ENCODE measurements around the gene AVP. TPM values are rescaled to one million over a fixed set of nuclear protein-coding genes. Genes with fewer than 3 reads are reported as not detected.
A peak's percentile ranks its signal among the peaks of the same experiment; 100 is the strongest.

Gene AVP
- polyA plus RNA-seq, 2 of the 4 experiments (the other 2 are of a cell fraction) = not detected

DNA sequence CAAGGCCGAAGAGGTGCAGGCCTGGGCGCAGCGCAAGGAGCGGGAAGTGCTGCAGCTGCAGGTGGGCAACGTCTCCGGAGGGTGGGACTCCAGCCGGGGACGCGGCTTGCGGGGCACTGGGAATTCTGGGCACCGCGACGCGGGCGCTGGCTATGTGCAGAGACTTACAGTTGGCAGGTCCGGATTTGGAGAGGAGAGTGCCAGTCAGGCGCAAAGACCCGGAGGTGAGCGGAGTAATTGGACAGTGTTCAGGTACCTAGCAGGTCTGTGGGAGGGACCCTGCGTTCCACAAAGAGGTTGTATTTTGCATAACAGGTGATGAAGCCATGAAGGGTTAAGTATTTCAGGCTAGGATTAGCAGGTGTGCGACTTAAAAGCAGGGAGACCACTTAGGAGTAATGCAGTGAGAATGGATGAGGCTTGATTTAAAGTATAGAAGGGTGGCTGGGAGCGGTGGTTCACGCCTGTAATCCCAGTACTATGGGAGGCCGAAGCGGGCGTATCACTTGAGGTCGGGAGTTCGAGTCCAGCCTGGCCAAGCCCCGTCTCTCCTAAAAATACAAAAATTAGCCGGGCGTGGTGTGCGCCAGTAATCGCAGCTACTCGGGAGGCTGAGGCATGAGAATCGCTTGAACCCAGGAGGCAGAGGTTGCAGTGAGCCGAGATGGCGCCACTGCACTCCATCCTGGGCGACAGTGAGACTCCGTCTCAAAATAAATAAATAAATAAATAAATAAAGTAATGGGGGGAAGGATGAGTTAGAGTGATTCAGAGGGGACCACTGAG is 37.7 kb downstream of the AVP start:
- ATAC-seq = no peak; a peak in 1 of 6 replicates
- peak overlapping the region; percentile 86 to 94 for H3K27ac ChIP-seq

GRCh38 chr20:3045816-3046676 is 38.5 kb downstream of the AVP start, which contains the start of gene MRPS26:
MRPS26 (plus strand) TSS chr20:3046052; CDS start chr20:3046069, 17 bp downstream.
- H3K4me1 ChIP-seq = peaks cover 23% of the 10 kb centered on the region
- POLR2A ChIA-PET = interaction anchor here (0.5 to 1.1 kb wide), 5 partner anchors 8 to 829 kb away, joined by 3 to 8 read pairs (median 6); no protein-coding TSS in a partner anchor
- H3K4me2 ChIP-seq = peak within 1 kb of the TSS; percentile 77
- no peak for FAIRE-seq
- peak; percentile 93 to 94 for DNase-seq (ENCODE audit: low read depth in 1 of 2, low spot score in 1 of 2)
- H3K4me3 ChIP-seq = peak within 1 kb of the TSS; percentile 95
- 1% methylated on average over 45 of the region's 104 CpGs for WGBS (ENCODE audit: missing lambda C conversion rate)
- CTCF ChIA-PET = interaction anchor here (1.0 kb wide), 2 partner anchors 8 to 71 kb away, joined by 4 to 9 read pairs; no protein-coding TSS in a partner anchor
- H3K27ac ChIP-seq = peak within 1 kb of the TSS; percentile 86 to 94
- ATAC-seq = peak; percentile 94 to 97
- H3K9me3 ChIP-seq = no peaks in the 10 kb centered on the region
- no peak for TF ChIP-seq HOXA7 (CRISPR knock-in tag; IDR thresholded peaks at IDR 0.05)
- TF ChIP-seq HMGXB4 (CRISPR knock-in tag; IDR thresholded peaks at IDR 0.05; ENCODE audit: borderline replicate concordance) = peak; percentile 69; the same call in 1 of the 2 replicates
- no peak for TF ChIP-seq GATA3 (IDR thresholded peaks at IDR 0.05; ENCODE audit: borderline replicate concordance)
- TF ChIP-seq ZNF302 (CRISPR knock-in tag; IDR thresholded peaks at IDR 0.05) = no peak
- TF ChIP-seq POLR2AphosphoS2 (conservative IDR thresholded peaks at IDR 0.05; ENCODE audit: low read length) = 0 out of 2 replicates have a peak, but pooled peaks have one; percentile 51
- TF ChIP-seq PBX3 (IDR thresholded peaks at IDR 0.05) = no peak
- TF ChIP-seq MAFK (IDR thresholded peaks at IDR 0.05; ENCODE audit: partially characterized antibody) = no peak
- no peak for TF ChIP-seq TP53 (CRISPR knock-in tag; IDR thresholded peaks at IDR 0.05)
- TF ChIP-seq JUN (IDR thresholded peaks at IDR 0.05) = peak; percentile 88 to 96; a peak in 3 of 5 replicates
- TF ChIP-seq BCL3 (IDR thresholded peaks at IDR 0.05) = peak; percentile 97
- TF ChIP-seq, protein P1, sequence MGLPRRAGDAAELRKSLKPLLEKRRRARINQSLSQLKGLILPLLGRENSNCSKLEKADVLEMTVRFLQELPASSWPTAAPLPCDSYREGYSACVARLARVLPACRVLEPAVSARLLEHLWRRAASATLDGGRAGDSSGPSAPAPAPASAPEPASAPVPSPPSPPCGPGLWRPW (IDR thresholded peaks at IDR 0.05) = no peak
- TF ChIP-seq HOXB13 (CRISPR knock-in tag; IDR thresholded peaks at IDR 0.05; ENCODE audit: low read depth) = no peak
- TF ChIP-seq E2F6 (IDR thresholded peaks at IDR 0.05; ENCODE audit: borderline replicate concordance, low read depth) = peak; percentile 78
- TF ChIP-seq ZSCAN20 (CRISPR knock-in tag; IDR thresholded peaks at IDR 0.05) = no peak
- TF ChIP-seq KDM1A (IDR thresholded peaks at IDR 0.05; ENCODE audit: low read depth) = no peak
- no peak for TF ChIP-seq CEBPB (IDR thresholded peaks at IDR 0.05)
- TF ChIP-seq CHD4 (IDR thresholded peaks at IDR 0.05; ENCODE audit: borderline replicate concordance) = no peak

More for the DNA sequence above, 37.7 kb downstream of the AVP start:
- FAIRE-seq (no peak), DNase-seq (ENCODE audit: low read depth in 1 of 2, low spot score in 1 of 2) (peak in 1 of 2 experiments; percentile 53)
- peaks cover 19% of the 10 kb centered on the region for H3K4me1 ChIP-seq
- WGBS (ENCODE audit: missing lambda C conversion rate) = 44% methylated on average over 33 of the region's 39 CpGs
- no peaks in the 10 kb centered on the region for H3K9me3 ChIP-seq
- POLR2A ChIA-PET = interaction anchor here (0.7 kb wide), 1 partner anchor 195 kb away, joined by 3 read pairs; no protein-coding TSS in a partner anchor
- CTCF ChIA-PET = interaction anchor here (1.2 to 8.0 kb wide), 2 partner anchors 46 to 69 kb away, joined by 3 to 133 read pairs; no protein-coding TSS in a partner anchor
- peak overlapping the region; percentile 95 for H3K4me3 ChIP-seq
- TF ChIP-seq MYC (IDR thresholded peaks at IDR 0.05; ENCODE audit: borderline replicate concordance, low read length) (no peak), ZNF302 (CRISPR knock-in tag; IDR thresholded peaks at IDR 0.05) (no peak), PBX3 (IDR thresholded peaks at IDR 0.05) (no peak), HMGXB4 (CRISPR knock-in tag; IDR thresholded peaks at IDR 0.05; ENCODE audit: borderline replicate concordance) (no peak), CHD2 (IDR thresholded peaks at IDR 0.05; ENCODE audit: low read length, partially characterized antibody) (no peak)
- peak overlapping the region; percentile 77 for H3K4me2 ChIP-seq

Data from A549 (cell line).